Fibroblast of the conjunctiva (primary cell): ENCODE results near the gene KLHL36.

Experiments
- DNase-seq: peaks from one replicate; pipeline ENCODE4 v3.0.0-alpha.2; 2010; ENCODE audit warnings: low read depth

Gene KLHL36

GRCh38 chr16:84647828-84648594 is at the start of gene KLHL36:
KLHL36 (plus strand) TSS chr16:84648511; CDS start chr16:84650868, 2,357 bp downstream.
- no peak for DNase-seq

- DNase-seq: peak; percentile 62
These were observed 48.6 kb upstream of the KLHL36 start for GRCh38 chr16:84599521-84600202.

- DNase-seq: no peak
These were observed 47.7 kb upstream of the KLHL36 start for GRCh38 chr16:84600343-84601229.

- DNase-seq: peak; percentile 92
These were observed 45.0 kb upstream of the KLHL36 start for GRCh38 chr16:84603140-84603816.

GRCh38 chr16:84603940-84604339 is 44.4 kb upstream of the KLHL36 start:
- DNase-seq: no peak

GRCh38 chr16:84604477-84605013 is 43.8 kb upstream of the KLHL36 start:
- DNase-seq: no peak

- DNase-seq: no peak
These were observed 42.9 kb upstream of the KLHL36 start for GRCh38 chr16:84605339-84605848.

- DNase-seq: no peak
These were observed 42.0 kb upstream of the KLHL36 start for GRCh38 chr16:84606081-84606875.

- no peak for DNase-seq
These were observed 41.2 kb upstream of the KLHL36 start for GRCh38 chr16:84607061-84607460.

- no peak for DNase-seq
These were observed 40.6 kb upstream of the KLHL36 start for GRCh38 chr16:84607694-84608093.

- no peak for DNase-seq
These were observed 40.0 kb upstream of the KLHL36 start for GRCh38 chr16:84608282-84608681.

GRCh38 chr16:84609563-84610177 is 38.6 kb upstream of the KLHL36 start:
- no peak for DNase-seq

GRCh38 chr16:84610376-84610775 is 37.9 kb upstream of the KLHL36 start:
- DNase-seq: no peak

- DNase-seq: no peak
These were observed 37.3 kb upstream of the KLHL36 start for GRCh38 chr16:84611041-84611440.

- DNase-seq: no peak
These were observed 35.6 kb upstream of the KLHL36 start for GRCh38 chr16:84612686-84613085.

GRCh38 chr16:84613408-84614072 is 34.8 kb upstream of the KLHL36 start:
- no peak for DNase-seq

- DNase-seq: no peak
These were observed 34.2 kb upstream of the KLHL36 start for GRCh38 chr16:84614073-84614459.

- no peak for DNase-seq
These were observed 33.7 kb upstream of the KLHL36 start for GRCh38 chr16:84614623-84614967.

GRCh38 chr16:84614968-84615813 is 33.1 kb upstream of the KLHL36 start:
- no peak for DNase-seq
